GM12878 (cell line): ENCODE results near the gene INTS2. TPM values are rescaled to one million over a fixed set of nuclear protein-coding genes. Genes with fewer than 3 reads are reported as not detected.
A peak's percentile ranks its signal among the peaks of the same experiment; 100 is the strongest.

Source experiments
- ATAC-seq: fragments of 200-7000 bp; cut with Tn5 transposase; 3 replicates; pipeline ENCODE4 v1.9.1; 2020; ENCODE audit warnings: mild to moderate bottlenecking, moderate library complexity
- BruUV-seq: library from RNA; stranded (reverse); fragments of 400-500 nt; replicated peaks from 2 replicates; lab custom pipeline; 2021; lab: Mats Ljungman, UMichigan
- CTCF ChIA-PET: fragments of 300-600 bp; sonication (Branson Sonifier 250); formaldehyde crosslinking; extraction: SDS; loops from one replicate; lab custom pipeline; 2021; ENCODE audit warnings: inconsistent platforms; lab: Yijun Ruan, JAX
- POLR2A ChIA-PET: fragments of 350-600 bp; formaldehyde crosslinking; extraction: SDS; loops from one replicate; lab custom pipeline; 2021; ENCODE audit warnings: inconsistent platforms; lab: Charles Lee
- RAD21 ChIA-PET: fragments of 300-600 bp; sonication (Branson Sonifier 250); formaldehyde crosslinking; loops from one replicate; lab custom pipeline; 2023; ENCODE audit warnings: antibody characterized with exemption; ENCODE audit not compliant: unreplicated experiment; lab: Charles Lee
- SMC1A ChIA-PET: fragments of 300-600 bp; sonication (Branson Sonifier 250); formaldehyde crosslinking; loops from one replicate; lab custom pipeline; 2023; ENCODE audit not compliant: unreplicated experiment, uncharacterized antibody; lab: Charles Lee
- DNase-seq: peaks from one replicate; pipeline ENCODE4 v3.0.0-alpha.2; 2011; ENCODE audit warnings: low read depth, low spot score
- FAIRE-seq: peaks from 3 replicates; lab custom pipeline; 2011; peaks lifted over from hg19 to GRCh38; lab: Jason Lieb, UNC
- H2AFZ ChIP-seq: 2 replicates; pipeline ENCODE4 v1.6.0; 2011; ENCODE audit warnings: low read depth, low read length, control low read depth; ENCODE audit not compliant: control insufficient read depth
- H3K27ac ChIP-seq: 2 replicates; pipeline ENCODE4 v1.5.1; 2011; ENCODE audit warnings: control low read depth; ENCODE audit not compliant: control insufficient read depth, insufficient read depth
- H3K27me3 ChIP-seq, 2 experiments: replicated peaks in 1 of 2; 2 replicates each; pipeline versions ENCODE4 v1.6.0 to v1.6.1; 2011; ENCODE audit warnings: low read length in 1 of 2; ENCODE audit not compliant: control insufficient read depth in 2 of 2, insufficient read depth in 2 of 2
- H3K36me3 ChIP-seq, 2 experiments: 2 replicates each; pipeline ENCODE4 v1.5.1; 2011; ENCODE audit warnings: low read length in 1 of 2; ENCODE audit not compliant: control insufficient read depth in 2 of 2, insufficient read depth in 2 of 2
- H3K4me1 ChIP-seq: 2 replicates; pipeline ENCODE4 v1.6.1; 2011; ENCODE audit warnings: mild to moderate bottlenecking, low read length, moderate library complexity, mixed read lengths; ENCODE audit not compliant: control insufficient read depth, insufficient read depth
- H3K4me2 ChIP-seq: 2 replicates; pipeline ENCODE4 v1.6.0; 2011; ENCODE audit warnings: control low read depth; ENCODE audit not compliant: control insufficient read depth, insufficient read depth
- H3K4me3 ChIP-seq: fragments of 200-600 bp; sonication (generic); 2 replicates; pipeline ENCODE4 v1.5.1; 2016
- H3K79me2 ChIP-seq: 2 replicates; pipeline ENCODE4 v1.6.0; 2011; ENCODE audit warnings: low read length; ENCODE audit not compliant: control insufficient read depth, insufficient read depth
- H3K9ac ChIP-seq: 2 replicates; pipeline ENCODE4 v1.8.0; 2011; ENCODE audit warnings: low read length, control low read depth, mixed read lengths; ENCODE audit not compliant: control insufficient read depth, insufficient read depth
- H3K9me3 ChIP-seq: replicated peaks from 3 replicates; pipeline ENCODE4 v1.5.1; 2011; ENCODE audit warnings: mild to moderate bottlenecking, low read length; ENCODE audit not compliant: control insufficient read depth, insufficient read depth
- H4K20me1 ChIP-seq: 2 replicates; pipeline ENCODE4 v1.6.0; 2011; ENCODE audit not compliant: control insufficient read depth, insufficient read depth
- FOXK2 ChIP-seq: fragments of 450-650 bp; IDR thresholded peaks from 2 replicates; pipeline ENCODE4 v1.6.1; 2017; ENCODE audit warnings: mild to moderate bottlenecking, moderate library complexity
- NFXL1 ChIP-seq: fragments of 450-650 bp; IDR thresholded peaks from 2 replicates; pipeline ENCODE4 v1.6.1; 2017; ENCODE audit warnings: antibody characterized with exemption, mild to moderate bottlenecking, borderline replicate concordance
- PKNOX1 ChIP-seq: fragments of 450-650 bp; IDR thresholded peaks from 2 replicates; pipeline ENCODE4 v1.6.1; 2016; ENCODE audit warnings: mild to moderate bottlenecking
- RB1 ChIP-seq: fragments of 450-650 bp; formaldehyde crosslinking; IDR thresholded peaks from 2 replicates; pipeline ENCODE4 v1.6.1; 2017; ENCODE audit warnings: mild to moderate bottlenecking, borderline replicate concordance
- ZBTB40 ChIP-seq: fragments of 450-650 bp; IDR thresholded peaks from 2 replicates; pipeline ENCODE4 v1.6.1; 2016; ENCODE audit warnings: mild to moderate bottlenecking, moderate library complexity, borderline replicate concordance
- WGBS: methylation state at CpG from one replicate; pipeline ENCODE4 v1.1.6; 2016; ENCODE audit warnings: low lambda C conversion rate; ENCODE audit not compliant: insufficient replicate concordance, insufficient coverage; ENCODE audit errors: missing lambda C conversion rate; 5-methylcytosine and 5-hydroxymethylcytosine counted together
- in situ Hi-C: fragments of 300-500 bp; cut with MboI; formaldehyde crosslinking; loops from 9 replicates; pipeline ENCODE4 v1.14.3; 2018; ENCODE audit warnings: mixed read lengths
- intact Hi-C: fragments of 100-400 bp; cut with micrococcal nuclease; formaldehyde crosslinking; loops from one replicate; pipeline ENCODE4 v1.14.2; 2022; ENCODE audit not compliant: unreplicated experiment
- polyA plus RNA-seq, 11 experiments: library from polyadenylated mRNA; depleted of rRNA in 4 of 11; unstranded in 6 of 11; stranded (reverse) in 5 of 11; fragments of >200 nt; fragmentation: Nextera tagmentation in 4 of 11; fragmentation: Illumina TruSeq in 1 of 11; extraction: Ambion mirVana in 4 of 11; extraction: Trizol in 1 of 11; gene quantifications; 1 replicate in 1 of 11; 2 replicates in 10 of 11; pipeline versions ENCODE4 v1.2.1 to v1.2.3, GENCODE V29; 2011 to 2016; ENCODE audit warnings: inconsistent platforms in 2 of 11, missing spikeins in 2 of 11, low read depth in 1 of 11
- total RNA-seq, 4 experiments: library from RNA; depleted of rRNA in 3 of 4; stranded (reverse); fragments of >200 nt in 3 of 4; fragmentation: Illumina TruSeq in 1 of 4; extraction: Trizol in 1 of 4; gene quantifications; 2 replicates each; pipeline versions ENCODE4 v1.2.1 to v1.2.3, GENCODE V29; 2013 to 2021

The INTS2 gene
- total and polyA plus RNA-seq, 10 of the 15 experiments (the other 5 are each of a cell fraction or from before 2014, with no cell fraction given) = 2.8 to 22.2 (median 11.6) TPM

- H4K20me1 ChIP-seq = no peaks in the 10 kb centered on the region
- H3K27ac ChIP-seq = peak overlapping the region; percentile 78
- FAIRE-seq (no peak), ATAC-seq (peak; percentile 11), DNase-seq (no peak)
- H3K9ac ChIP-seq = peak overlapping the region; percentile 96
- peaks cover 0 to 5% of the 10 kb centered on the region in 2 experiments; a peak in 2 of 4 replicates for H3K36me3 ChIP-seq
- H3K79me2 ChIP-seq = peaks cover 27% of the 10 kb centered on the region
- H3K4me1 ChIP-seq = peaks cover 3% of the 10 kb centered on the region; the same call in 1 of the 2 replicates
- RAD21 ChIA-PET = interaction anchor here (0.6 to 2.1 kb wide), 8 partner anchors 40 to 306 kb away, joined by 3 to 24 read pairs (median 4); no protein-coding TSS in a partner anchor
- intact Hi-C loops = loop anchor here (5.0 kb wide), 1 partner anchor 244 kb away; no protein-coding TSS in a partner anchor
- POLR2A ChIA-PET = interaction anchor here (0.6 to 1.0 kb wide), 8 partner anchors 9 to 238 kb away, joined by 3 to 6 read pairs (median 4); no protein-coding TSS in a partner anchor
- H3K27me3 ChIP-seq = no peaks in the 10 kb centered on the region
- in situ Hi-C loops = no loop called here
- TF ChIP-seq ZBTB40 (0 out of 2 replicates have a peak, but pooled peaks have one; percentile 4), RB1 (no peak), NFXL1 (peak; percentile 93; the same call in 1 of the 2 replicates), PKNOX1 (peak; percentile 16; the same call in 1 of the 2 replicates), FOXK2 (no peak)
- TSS peak; percentile 94 for BruUV-seq
- peak overlapping the region; percentile 98 for H3K4me3 ChIP-seq
- H3K9me3 ChIP-seq = no peaks in the 10 kb centered on the region
- 8% methylated on average over 8 of the region's 8 CpGs for WGBS
- H2AFZ ChIP-seq = peak overlapping the region; percentile 99
- CTCF ChIA-PET = interaction anchor here (0.6 to 4.9 kb wide), 8 partner anchors 11 to 590 kb away, joined by 3 to 52 read pairs (median 4); no protein-coding TSS in a partner anchor
- H3K4me2 ChIP-seq = peak overlapping the region; percentile 78
- SMC1A ChIA-PET = interaction anchor here (0.6 to 6.0 kb wide), 12 partner anchors 9 to 1543 kb away, joined by 3 to 35 read pairs (median 3); no protein-coding TSS in a partner anchor
These were observed 64.0 kb downstream of the INTS2 start for GRCh38 chr17:61863801-61864126.
